K562 treated with DMSO at 1 percent for 24 hours (cell line): ENCODE measurements around the gene SLC13A4. TPM values are rescaled to one million over a fixed set of nuclear protein-coding genes. Genes with fewer than 3 reads are reported as not detected.

Experiments
- total RNA-seq: library from RNA; unstranded; fragments of 300-600 nt; gene quantifications from 2 replicates; pipeline ENCODE4 v1.2.3, GENCODE V29; 2022; ENCODE audit warnings: low read depth; ENCODE audit not compliant: insufficient read depth

Gene SLC13A4
- total RNA-seq, result 1.0 and 2.3 TPM in 2 replicates

GRCh38 chr7:135728136-135728669 is at the start of gene SLC13A4:
Gene SLC13A4, minus strand, starts transcription at chr7:135728186. Its CDS starts 690 bp downstream, at chr7:135727496.

GRCh38 chr7:135748770-135749169 is 20.8 kb upstream of the SLC13A4 start, which contains the start of gene FAM180A:
Gene FAM180A, minus strand, starts transcription at chr7:135748813. Its CDS starts 233 bp downstream, at chr7:135748580.

GRCh38 chr7:135662373-135663114 is 65.4 kb downstream of the SLC13A4 start, which contains the start of gene STMP1:
Gene STMP1, plus strand, starts transcription at chr7:135662514.

Other genes starting within 250 kb of the SLC13A4 start
- 11.5 and 14.7 TPM in 2 replicates for gene CNOT4, start 218.1 kb downstream of the SLC13A4 start, total RNA-seq
- gene NUP205, start 170.3 kb downstream of the SLC13A4 start, total RNA-seq, result 76.8 and 90.3 TPM in 2 replicates
- 26.3 and 33.2 TPM in 2 replicates for gene STMP1, start 65.7 kb downstream of the SLC13A4 start, total RNA-seq
- not detected in 2 replicates for gene FAM180A, start 20.6 kb upstream of the SLC13A4 start, total RNA-seq
- gene MTPN, start 249.2 kb upstream of the SLC13A4 start, total RNA-seq, result 120 and 134 TPM in 2 replicates